ENCODE measurements around the gene ZBTB24.

DNA sequence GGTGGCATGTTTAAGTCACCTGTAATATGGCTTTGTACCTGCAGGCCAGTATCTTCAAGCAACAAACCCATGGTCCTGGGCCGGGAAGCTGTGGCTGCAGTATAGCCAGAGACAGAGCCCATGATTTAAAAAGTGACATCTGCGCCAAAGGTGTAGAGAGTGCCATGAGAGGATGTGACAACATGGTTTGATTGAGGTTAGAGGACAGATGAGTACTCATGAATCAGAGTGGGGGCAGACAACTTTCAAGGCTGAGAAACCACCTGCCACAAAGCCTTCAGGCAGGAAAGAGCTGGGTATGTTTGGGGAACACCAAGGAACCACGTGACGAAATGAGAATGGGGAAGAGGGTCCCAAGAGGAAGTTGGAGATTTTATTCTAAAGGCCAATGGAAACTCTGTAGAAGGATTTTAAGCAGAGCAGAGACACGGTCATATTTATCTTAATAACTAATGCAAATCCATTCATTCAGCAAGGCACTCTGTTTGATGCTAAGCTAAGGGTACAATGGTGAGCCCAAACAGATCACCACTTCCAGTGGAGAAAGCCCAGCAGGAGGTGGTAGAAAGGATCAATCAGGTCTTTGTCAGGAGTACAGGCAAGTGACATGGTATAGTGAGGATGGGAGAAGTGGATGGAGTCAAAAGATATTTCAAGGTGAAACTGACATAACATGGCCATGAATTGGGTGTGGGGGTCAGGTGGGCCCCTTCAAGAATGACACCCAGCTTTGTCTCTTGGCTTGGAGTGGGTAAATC is 24.1 kb downstream of the ZBTB24 start:
- TF ChIP-seq, protein P1, sequence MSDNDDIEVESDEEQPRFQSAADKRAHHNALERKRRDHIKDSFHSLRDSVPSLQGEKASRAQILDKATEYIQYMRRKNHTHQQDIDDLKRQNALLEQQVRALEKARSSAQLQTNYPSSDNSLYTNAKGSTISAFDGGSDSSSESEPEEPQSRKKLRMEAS (IDR thresholded peaks at IDR 0.05; ENCODE audit: insufficient read depth, insufficient read length): no peak
- no peak for TF ChIP-seq POLR2A (IDR thresholded peaks at IDR 0.05; ENCODE audit: low read depth, low read length)
- TF ChIP-seq, protein P2, sequence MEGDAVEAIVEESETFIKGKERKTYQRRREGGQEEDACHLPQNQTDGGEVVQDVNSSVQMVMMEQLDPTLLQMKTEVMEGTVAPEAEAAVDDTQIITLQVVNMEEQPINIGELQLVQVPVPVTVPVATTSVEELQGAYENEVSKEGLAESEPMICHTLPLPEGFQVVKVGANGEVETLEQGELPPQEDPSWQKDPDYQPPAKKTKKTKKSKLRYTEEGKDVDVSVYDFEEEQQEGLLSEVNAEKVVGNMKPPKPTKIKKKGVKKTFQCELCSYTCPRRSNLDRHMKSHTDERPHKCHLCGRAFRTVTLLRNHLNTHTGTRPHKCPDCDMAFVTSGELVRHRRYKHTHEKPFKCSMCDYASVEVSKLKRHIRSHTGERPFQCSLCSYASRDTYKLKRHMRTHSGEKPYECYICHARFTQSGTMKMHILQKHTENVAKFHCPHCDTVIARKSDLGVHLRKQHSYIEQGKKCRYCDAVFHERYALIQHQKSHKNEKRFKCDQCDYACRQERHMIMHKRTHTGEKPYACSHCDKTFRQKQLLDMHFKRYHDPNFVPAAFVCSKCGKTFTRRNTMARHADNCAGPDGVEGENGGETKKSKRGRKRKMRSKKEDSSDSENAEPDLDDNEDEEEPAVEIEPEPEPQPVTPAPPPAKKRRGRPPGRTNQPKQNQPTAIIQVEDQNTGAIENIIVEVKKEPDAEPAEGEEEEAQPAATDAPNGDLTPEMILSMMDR (IDR thresholded peaks at IDR 0.05; ENCODE audit: extremely low read depth in 1 of 2, insufficient read depth in 1 of 2, low read depth in 1 of 2, low read length in 2 of 2): no peak
- TF ChIP-seq POLR2AphosphoS5 (IDR thresholded peaks at IDR 0.05; ENCODE audit: insufficient read depth, low read depth, low read length): no peak
- no peak for TF ChIP-seq EZH2 (IDR thresholded peaks at IDR 0.05; ENCODE audit: borderline replicate concordance, low read depth, low read length, severe bottlenecking)
- TF ChIP-seq JUN (IDR thresholded peaks at IDR 0.05; ENCODE audit: borderline replicate concordance, insufficient read depth, insufficient read length, low read depth): no peak
- no peak for TF ChIP-seq MYC (IDR thresholded peaks at IDR 0.05; ENCODE audit: low read depth, low read length)

All from endothelial cell of umbilical vein (primary cell).